ENCODE measurements around the gene RUSF1.
"Not testable (repeated sequence)": the region's sequence is repeated elsewhere in the genome, so short reads cannot be mapped to it uniquely, and the experiment has no call there.

Gene RUSF1

GRCh38 chr16:31485571-31485970 lies 22.6 kb downstream of the RUSF1 start:
- no peak for DNase-seq

GRCh38 chr16:31484491-31485171 lies 23.6 kb downstream of the RUSF1 start:
- DNase-seq, result no peak

GRCh38 chr16:31484048-31484447 lies 24.1 kb downstream of the RUSF1 start:
- DNase-seq, result not testable (repeated sequence)

- DNase-seq, result no peak
Measured at GRCh38 chr16:31483081-31483480, 25.1 kb downstream of the RUSF1 start, which contains the start of gene SLC5A2. Gene SLC5A2, plus strand, starts transcription at chr16:31483123. Its CDS starts 14 bp downstream, at chr16:31483137.

- DNase-seq, result no peak
Measured at GRCh38 chr16:31480851-31481536, 27.2 kb downstream of the RUSF1 start.

GRCh38 chr16:31479751-31480150 lies 28.4 kb downstream of the RUSF1 start:
- DNase-seq, result no peak

GRCh38 chr16:31478956-31479355 lies 29.2 kb downstream of the RUSF1 start:
- DNase-seq, result no peak

GRCh38 chr16:31477220-31478216 lies 30.7 kb downstream of the RUSF1 start:
- DNase-seq, result no peak

GRCh38 chr16:31476303-31477219 lies 31.6 kb downstream of the RUSF1 start:
- DNase-seq, result no peak

GRCh38 chr16:31475946-31476302 lies 32.3 kb downstream of the RUSF1 start:
- DNase-seq, result no peak

- DNase-seq, result no peak
Measured at GRCh38 chr16:31474773-31475738, 33.1 kb downstream of the RUSF1 start.

GRCh38 chr16:31474173-31474714 lies 33.9 kb downstream of the RUSF1 start:
- DNase-seq, result no peak

- no peak for DNase-seq
Measured at GRCh38 chr16:31473264-31473984, 34.8 kb downstream of the RUSF1 start.

GRCh38 chr16:31472709-31473203 lies 35.4 kb downstream of the RUSF1 start:
- DNase-seq, result no peak

- no peak for DNase-seq
Measured at GRCh38 chr16:31471875-31472708, 36.1 kb downstream of the RUSF1 start, which contains the start of gene TGFB1I1. Gene TGFB1I1, plus strand, starts transcription at chr16:31472152. Its CDS starts 37 bp downstream, at chr16:31472189.

GRCh38 chr16:31471241-31471874 lies 36.8 kb downstream of the RUSF1 start:
- no peak for DNase-seq

GRCh38 chr16:31470615-31471014 lies 37.6 kb downstream of the RUSF1 start:
- no peak for DNase-seq

GRCh38 chr16:31467858-31468257 lies 40.3 kb downstream of the RUSF1 start:
- DNase-seq, result no peak
